CD4-positive, alpha-beta T cell (primary cell): Measurements from ENCODE around the gene FHIP1B. TPM values are rescaled to one million over a fixed set of nuclear protein-coding genes. Genes with fewer than 3 reads are reported as not detected.

Experiments used
- ATAC-seq: fragments of 200-7000 bp; cut with Tn5 transposase; one replicate; pipeline ENCODE4 v1.10.0; 2022; ENCODE audit warnings: mild to moderate bottlenecking; ENCODE audit not compliant: poor library complexity
- CTCF ChIA-PET: fragments of 350-600 bp; sonication (Branson Sonifier 250); formaldehyde crosslinking; loops from one replicate; lab custom pipeline; 2021; ENCODE audit warnings: antibody characterized with exemption, inconsistent platforms; lab: Charles Lee
- POLR2A ChIA-PET: fragments of 350-600 bp; sonication (Branson Sonifier 250); formaldehyde crosslinking; loops from one replicate; lab custom pipeline; 2021; ENCODE audit warnings: antibody characterized with exemption, inconsistent platforms; lab: Charles Lee
- DNase-seq, 14 experiments: peaks; one replicate each; pipeline ENCODE4 v3.0.0-alpha.2; 2013 to 2020; ENCODE audit warnings: mixed read lengths in 2 of 14
- H3K27ac ChIP-seq, 2 donors: one replicate each; pipeline versions ENCODE4 v1.5.1 to v1.7.0; 2013; ENCODE audit warnings: low read length in 2 of 2, low read depth in 1 of 2, mild to moderate bottlenecking in 1 of 2
- H3K27me3 ChIP-seq, 2 experiments: 1 replicate in 1 of 2; 2 replicates in 1 of 2; pipeline versions ENCODE4 v1.6.1 to v1.7.0; 2013; ENCODE audit warnings: low read length in 2 of 2, control low read depth in 1 of 2, mild to moderate bottlenecking in 1 of 2, moderate library complexity in 1 of 2; ENCODE audit not compliant: insufficient read depth in 2 of 2, control insufficient read depth in 1 of 2
- H3K36me3 ChIP-seq: one replicate; pipeline ENCODE4 v1.6.1; 2013; ENCODE audit warnings: low read length, control low read depth; ENCODE audit not compliant: insufficient read depth
- H3K4me1 ChIP-seq: one replicate; pipeline ENCODE4 v1.6.1; 2013; ENCODE audit warnings: low read length, control low read depth; ENCODE audit not compliant: insufficient read depth
- H3K4me3 ChIP-seq: one replicate; pipeline ENCODE4 v1.5.1; 2013; ENCODE audit warnings: mild to moderate bottlenecking, low read length, moderate library complexity
- H3K9me3 ChIP-seq, 2 experiments: 1 replicate in 1 of 2; 2 replicates in 1 of 2; pipeline versions ENCODE4 v1.6.1 to v1.7.0; 2013; ENCODE audit warnings: low read length in 2 of 2, mild to moderate bottlenecking in 2 of 2, control low read depth in 1 of 2, moderate library complexity in 1 of 2; ENCODE audit not compliant: control insufficient read depth in 1 of 2, insufficient read depth in 1 of 2
- H3K27ac Mint-ChIP-seq: one replicate; pipeline ENCODE4 v1.8.0; 2020; ENCODE audit warnings: mixed read lengths
- H3K27me3 Mint-ChIP-seq: one replicate; pipeline ENCODE4 v1.8.0; 2021; ENCODE audit warnings: mixed read lengths
- H3K36me3 Mint-ChIP-seq: one replicate; pipeline ENCODE4 v1.8.0; 2021; ENCODE audit warnings: low read depth, mixed read lengths
- H3K4me1 Mint-ChIP-seq: one replicate; pipeline ENCODE4 v1.8.0; 2021; ENCODE audit warnings: low read depth, mixed read lengths
- H3K4me3 Mint-ChIP-seq: one replicate; pipeline ENCODE4 v1.8.0; 2020; ENCODE audit warnings: mild to moderate bottlenecking, mixed read lengths
- H3K9me3 Mint-ChIP-seq: one replicate; pipeline ENCODE4 v1.8.0; 2020; ENCODE audit warnings: mixed read lengths
- intact Hi-C, 2 experiments: fragments of 100-400 bp; cut with DNase I in 1 of 2; cut with micrococcal nuclease in 1 of 2; formaldehyde crosslinking; loops; one replicate each; pipeline versions ENCODE4 v1.15.1 to v1.9.0; 2023 to 2025; cut with DNase I, micrococcal nuclease
- total RNA-seq, 174 experiments: library from RNA in 2 of 174; stranded (reverse) in 2 of 174; gene quantifications; one replicate each; pipeline ENCODE4 v1.2.3 and lab custom pipeline; 2021 to 2026
- TF ChIP-seq, protein P1 (sequence below): fragments of 200-600 bp; IDR thresholded peaks from one replicate; pipeline ENCODE4 v1.8.0; 2022; ENCODE audit warnings: antibody characterized with exemption, mild to moderate bottlenecking

The FHIP1B gene
- total RNA-seq, 2 experiments from 2014 or later = 26.7 to 27.7 TPM

GRCh38 chr11:6269994-6270393 is 35.6 kb upstream of the FHIP1B start:
- Histone ChIP-seq H3K4me3 (no peak overlapping the region), H3K9me3 (peaks cover 0 to 7% of the 10 kb centered on the region in 2 experiments), H3K27ac (no peak overlapping the region), H3K36me3 (no peaks in the 10 kb centered on the region), H3K4me1 (peaks cover 2% of the 10 kb centered on the region), H3K27me3 (peaks cover 9 to 16% of the 10 kb centered on the region in 2 experiments)
- ChIA-PET CTCF (no interaction called here), POLR2A (no interaction called here)
- peaks cover 70% of the 10 kb centered on the region for H3K27me3 Mint-ChIP-seq
- H3K36me3 Mint-ChIP-seq = no peaks in the 10 kb centered on the region
- H3K9me3 Mint-ChIP-seq = no peaks in the 10 kb centered on the region
- intact Hi-C loops = no loop called here
- H3K27ac Mint-ChIP-seq = no peak overlapping the region
- TF ChIP-seq, protein P1, sequence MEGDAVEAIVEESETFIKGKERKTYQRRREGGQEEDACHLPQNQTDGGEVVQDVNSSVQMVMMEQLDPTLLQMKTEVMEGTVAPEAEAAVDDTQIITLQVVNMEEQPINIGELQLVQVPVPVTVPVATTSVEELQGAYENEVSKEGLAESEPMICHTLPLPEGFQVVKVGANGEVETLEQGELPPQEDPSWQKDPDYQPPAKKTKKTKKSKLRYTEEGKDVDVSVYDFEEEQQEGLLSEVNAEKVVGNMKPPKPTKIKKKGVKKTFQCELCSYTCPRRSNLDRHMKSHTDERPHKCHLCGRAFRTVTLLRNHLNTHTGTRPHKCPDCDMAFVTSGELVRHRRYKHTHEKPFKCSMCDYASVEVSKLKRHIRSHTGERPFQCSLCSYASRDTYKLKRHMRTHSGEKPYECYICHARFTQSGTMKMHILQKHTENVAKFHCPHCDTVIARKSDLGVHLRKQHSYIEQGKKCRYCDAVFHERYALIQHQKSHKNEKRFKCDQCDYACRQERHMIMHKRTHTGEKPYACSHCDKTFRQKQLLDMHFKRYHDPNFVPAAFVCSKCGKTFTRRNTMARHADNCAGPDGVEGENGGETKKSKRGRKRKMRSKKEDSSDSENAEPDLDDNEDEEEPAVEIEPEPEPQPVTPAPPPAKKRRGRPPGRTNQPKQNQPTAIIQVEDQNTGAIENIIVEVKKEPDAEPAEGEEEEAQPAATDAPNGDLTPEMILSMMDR = no peak
- no peak overlapping the region for H3K4me3 Mint-ChIP-seq
- DNase-seq = peak in 2 of 14 experiments; percentile 15 to 34
- no peak for ATAC-seq
- no peaks in the 10 kb centered on the region for H3K4me1 Mint-ChIP-seq

GRCh38 chr11:6268820-6269219 is 34.4 kb upstream of the FHIP1B start:
- Histone ChIP-seq H3K4me3 (no peak overlapping the region), H3K27ac (no peak overlapping the region), H3K27me3 (peaks cover 14 to 16% of the 10 kb centered on the region in 2 experiments), H3K36me3 (no peaks in the 10 kb centered on the region), H3K9me3 (peaks cover 0 to 7% of the 10 kb centered on the region in 2 experiments), H3K4me1 (peaks cover 2% of the 10 kb centered on the region)
- ChIA-PET POLR2A (no interaction called here), CTCF (no interaction called here)
- H3K4me3 Mint-ChIP-seq = no peak overlapping the region
- TF ChIP-seq, protein P1 = no peak
- no peaks in the 10 kb centered on the region for H3K9me3 Mint-ChIP-seq
- H3K4me1 Mint-ChIP-seq = no peaks in the 10 kb centered on the region
- ATAC-seq (no peak), DNase-seq (no peak)
- intact Hi-C loops = no loop called here
- no peaks in the 10 kb centered on the region for H3K36me3 Mint-ChIP-seq
- peaks cover 69% of the 10 kb centered on the region for H3K27me3 Mint-ChIP-seq
- no peak overlapping the region for H3K27ac Mint-ChIP-seq

GRCh38 chr11:6263662-6264061 is 29.2 kb upstream of the FHIP1B start:
- H3K9me3 Mint-ChIP-seq = no peaks in the 10 kb centered on the region
- peaks cover 5% of the 10 kb centered on the region for H3K4me1 Mint-ChIP-seq
- H3K27ac ChIP-seq = no peak overlapping the region
- ATAC-seq = no peak
- H3K4me1 ChIP-seq = peaks cover 17% of the 10 kb centered on the region
- no peak overlapping the region for H3K4me3 ChIP-seq
- no peak for DNase-seq
- H3K9me3 ChIP-seq = peaks cover 0 to 2% of the 10 kb centered on the region in 2 experiments
- H3K27ac Mint-ChIP-seq = no peak overlapping the region
- H3K4me3 Mint-ChIP-seq = no peak overlapping the region
- ChIA-PET POLR2A (no interaction called here), CTCF (no interaction called here)
- H3K36me3 Mint-ChIP-seq = no peaks in the 10 kb centered on the region
- intact Hi-C loops = no loop called here
- peaks cover 25 to 47% of the 10 kb centered on the region in 2 experiments for H3K27me3 ChIP-seq
- TF ChIP-seq, protein P1 = no peak
- H3K36me3 ChIP-seq = no peaks in the 10 kb centered on the region
- H3K27me3 Mint-ChIP-seq = peaks cover 31% of the 10 kb centered on the region
